T-helper 1 cell (primary cell): ENCODE results near the gene CGB3.

Experiments used
- DNase-seq, 5 donors: peaks; one replicate each; pipeline ENCODE4 v3.0.0-alpha.2; 2012 to 2020

CGB3 gene

DNA sequence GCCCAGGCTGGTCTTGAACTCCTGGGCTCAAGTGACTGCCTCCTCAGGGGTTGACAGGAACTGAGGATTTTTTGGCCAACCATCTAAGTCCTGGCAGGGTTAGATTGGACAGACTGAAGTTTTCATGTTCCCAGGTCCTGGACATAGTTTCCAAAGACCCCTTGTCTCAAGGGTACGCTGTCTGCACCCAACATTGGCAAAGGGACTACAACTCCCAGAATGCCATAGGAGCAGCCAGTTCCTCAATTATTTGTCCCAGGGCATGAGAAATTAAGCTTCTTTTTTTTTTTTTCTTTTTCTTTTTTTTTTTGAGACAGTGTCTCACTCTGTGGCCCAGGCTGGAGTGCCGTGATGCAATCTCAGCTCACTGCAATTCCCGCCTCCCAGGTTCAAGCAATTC, 37.9 kb downstream of the CGB3 start:
- no peak for DNase-seq

DNA sequence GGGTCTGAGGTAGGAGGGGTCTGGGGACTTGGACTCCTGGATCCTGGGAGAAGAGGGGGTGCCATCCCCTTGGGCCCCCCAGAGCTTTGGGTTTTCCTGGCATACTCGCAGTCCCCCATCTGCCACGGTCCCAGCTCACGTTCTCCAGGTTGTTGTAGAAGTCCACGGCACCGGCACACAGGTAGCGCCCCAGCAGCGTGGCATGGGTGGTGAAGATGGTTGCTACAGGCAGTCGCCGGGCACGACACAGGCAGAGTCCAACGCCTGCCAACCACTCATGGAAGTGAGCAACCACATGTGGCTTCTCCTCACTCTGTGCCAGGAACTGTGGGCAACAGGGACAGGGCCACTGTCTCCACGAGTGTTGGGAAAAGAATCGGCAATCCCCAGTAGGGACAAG, 38.4 kb downstream of the CGB3 start:
- DNase-seq = no peak

DNA sequence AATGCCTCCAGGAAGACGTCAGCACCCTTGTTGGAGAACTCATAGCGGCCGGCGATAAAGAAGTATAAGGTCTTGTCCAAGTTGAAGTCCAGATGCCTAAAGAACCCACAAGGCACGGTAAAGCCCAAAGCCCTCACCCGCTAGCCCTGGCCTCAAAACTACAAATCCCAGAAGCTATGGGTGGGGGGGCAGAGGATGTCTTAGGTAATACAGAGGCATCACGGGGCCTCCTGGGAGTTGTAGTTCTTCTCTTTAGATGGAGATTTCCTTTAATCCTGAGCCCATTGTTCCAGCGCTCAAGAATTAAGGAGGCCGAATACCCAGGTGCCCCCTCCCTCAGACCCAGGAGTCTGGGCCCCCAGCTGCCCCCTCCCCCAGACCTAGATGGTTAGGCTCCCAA, 41.9 kb downstream of the CGB3 start:
- DNase-seq = no peak

DNA sequence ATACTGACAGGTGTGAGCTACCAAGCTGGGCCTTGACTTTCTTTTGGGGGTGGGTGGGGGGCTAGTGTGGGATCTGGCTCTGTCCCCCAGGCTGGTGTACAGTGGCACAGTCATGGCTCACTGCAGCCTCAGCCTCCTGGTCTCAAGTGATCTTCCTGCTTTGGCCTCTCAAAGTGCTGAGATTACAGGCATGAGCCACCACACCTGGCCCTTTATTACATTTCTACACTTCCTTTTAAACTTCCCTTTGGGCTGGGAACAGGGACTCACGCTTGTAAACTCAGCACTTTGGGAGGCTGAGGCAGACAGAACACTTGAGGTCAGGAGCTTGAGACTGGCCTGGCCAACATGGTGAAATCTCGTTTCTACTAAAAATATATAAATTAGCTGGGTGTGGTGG, 47.1 kb downstream of the CGB3 start:
- DNase-seq = no peak

DNA sequence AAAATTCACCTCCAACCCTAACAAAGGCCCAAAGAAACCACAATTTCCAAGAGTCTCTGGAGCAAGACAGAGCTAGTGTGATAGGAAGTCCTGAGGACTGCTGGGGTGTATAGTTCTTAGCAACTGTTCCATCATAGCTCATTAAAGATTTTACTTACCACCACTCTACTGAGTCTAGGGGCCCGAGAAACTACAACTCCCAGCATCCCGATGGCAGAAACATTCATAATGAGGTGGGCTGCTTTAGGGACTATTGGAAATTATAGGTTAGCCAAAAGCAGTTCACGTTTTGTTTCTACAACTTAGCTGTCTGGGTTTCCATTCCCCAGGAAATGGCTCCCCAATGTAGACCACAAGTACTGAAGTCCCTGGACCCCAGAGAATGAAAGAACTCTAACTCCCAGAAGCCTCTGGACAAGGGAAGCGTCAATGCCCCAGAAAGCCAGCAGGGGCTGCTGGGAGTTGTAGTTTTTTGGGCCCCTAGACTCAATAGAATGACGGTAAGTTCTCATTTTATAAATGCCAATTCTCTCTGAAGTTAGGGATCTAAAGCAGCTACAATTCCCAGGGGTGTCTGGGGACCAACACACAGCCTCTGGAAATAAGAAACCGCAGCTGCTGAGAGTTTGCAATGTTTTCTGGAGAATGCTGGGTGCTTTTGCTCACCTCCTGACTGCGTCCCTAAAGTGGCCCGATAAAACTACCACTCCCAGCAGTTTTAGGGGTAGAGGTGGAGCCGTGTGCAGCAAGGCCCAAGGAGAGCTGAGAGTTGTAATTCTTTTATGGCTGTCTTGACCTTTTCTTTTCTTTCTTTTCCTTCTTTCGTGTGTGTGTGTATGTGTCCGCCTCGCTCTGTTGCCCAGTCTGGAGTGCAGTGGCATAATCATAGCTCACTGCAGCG, 47.9 kb downstream of the CGB3 start:
- DNase-seq = no peak
